MG63 (cell line): Measurements from ENCODE around the gene ZHX3. TPM values are rescaled to one million over a fixed set of nuclear protein-coding genes. Genes with fewer than 3 reads are reported as not detected.

Experiments used
- DNase-seq: peaks from one replicate; pipeline ENCODE4 v3.0.0-alpha.2; 2020
- H3K27me3 ChIP-seq: fragments of 250-450 bp; sonication (Bioruptor Pico); 2 replicates; pipeline ENCODE4 v1.5.1; 2020; ENCODE audit warnings: mild to moderate bottlenecking, moderate library complexity
- H3K36me3 ChIP-seq: fragments of 250-450 bp; sonication (Bioruptor Pico); 2 replicates; pipeline ENCODE4 v1.5.1; 2020; ENCODE audit warnings: mild to moderate bottlenecking, moderate library complexity
- H3K4me3 ChIP-seq: fragments of 250-450 bp; sonication (Bioruptor Pico); 2 replicates; pipeline ENCODE4 v1.5.1; 2020; ENCODE audit warnings: mild to moderate bottlenecking, moderate library complexity
- H3K9me3 ChIP-seq: fragments of 250-450 bp; sonication (Bioruptor Pico); 2 replicates; pipeline ENCODE4 v1.5.1; 2020; ENCODE audit warnings: mild to moderate bottlenecking, moderate library complexity
- total RNA-seq: library from RNA; depleted of rRNA; stranded (reverse); fragments of >200 nt; shearing (Covaris generic); gene quantifications from 2 replicates; pipeline ENCODE4 v1.2.3, GENCODE V29; 2014; ENCODE audit warnings: low replicate concordance

The ZHX3 gene
- total RNA-seq, 1 experiment from 2014 or later: 5.3 TPM

GRCh38 chr20:41171736-41172295 is 145.7 kb downstream of the ZHX3 start:
- Histone ChIP-seq H3K36me3 (peaks cover 88% of the 10 kb centered on the region), H3K4me3 (no peak overlapping the region), H3K27me3 (no peaks in the 10 kb centered on the region), H3K9me3 (no peaks in the 10 kb centered on the region)
- DNase-seq: no peak

DNA sequence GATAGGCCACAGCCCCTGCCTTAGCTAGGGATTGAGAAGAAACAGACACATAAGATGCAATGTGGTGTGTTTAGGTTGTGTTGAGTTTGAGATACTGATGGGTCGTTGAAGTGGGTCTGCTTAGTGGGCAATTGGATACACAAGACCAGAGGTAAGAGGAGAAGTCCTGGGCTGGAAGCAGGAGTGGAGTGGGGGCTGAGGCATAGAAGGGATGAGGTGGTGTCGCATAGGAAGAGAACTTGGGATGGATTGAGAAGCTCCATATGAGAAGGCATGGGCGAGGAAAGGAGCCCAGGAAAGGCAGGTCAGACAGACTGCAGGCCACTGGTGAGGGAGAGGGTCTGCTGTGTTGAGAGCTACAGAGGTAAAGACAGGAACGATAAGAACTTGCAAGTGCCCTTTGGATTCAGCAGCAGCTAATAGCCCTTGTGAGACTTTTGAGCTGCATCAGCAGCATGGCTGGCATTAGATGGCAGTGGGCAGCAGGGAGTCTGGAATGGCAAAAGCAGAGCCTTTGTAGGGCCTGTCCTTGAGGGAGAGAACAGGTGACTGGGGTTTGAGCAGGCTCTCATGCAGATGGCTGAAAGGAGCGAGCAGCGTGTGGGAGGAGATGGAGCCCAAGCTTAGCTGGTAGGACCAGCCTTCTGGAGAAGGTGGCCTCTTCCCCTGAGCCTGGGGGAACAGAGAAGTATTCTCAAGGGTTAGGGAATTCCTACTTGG is 147.0 kb downstream of the ZHX3 start:
- Histone ChIP-seq H3K36me3 (peaks cover 88% of the 10 kb centered on the region), H3K9me3 (no peaks in the 10 kb centered on the region), H3K27me3 (no peaks in the 10 kb centered on the region), H3K4me3 (no peak overlapping the region)
- DNase-seq: no peak

DNA sequence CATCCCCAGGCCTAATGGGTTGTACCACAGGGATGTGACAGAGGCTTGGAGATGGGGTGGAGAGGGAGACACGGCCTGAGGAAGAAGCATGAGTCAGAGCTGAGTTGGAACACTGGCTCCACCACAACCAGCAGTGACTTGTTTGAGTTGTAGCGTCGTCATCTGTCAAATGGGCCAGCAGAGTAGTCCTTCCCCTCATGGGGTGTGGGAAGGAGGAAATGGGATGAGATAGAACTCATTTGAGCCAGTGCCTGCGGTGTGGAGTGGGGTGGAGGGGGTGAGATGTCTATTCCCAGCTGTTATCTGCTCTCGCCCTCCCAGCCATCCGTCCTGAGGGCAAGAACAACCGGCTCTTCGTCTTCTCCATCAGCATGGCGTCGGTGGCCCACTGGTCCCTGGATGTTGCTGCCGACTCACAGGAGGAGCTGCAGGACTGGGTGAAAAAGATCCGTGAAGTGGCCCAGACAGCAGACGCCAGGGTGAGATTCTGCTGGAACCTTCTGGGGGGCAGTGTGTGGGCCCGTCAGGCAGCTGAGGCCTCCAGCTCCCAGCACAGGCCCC is 147.7 kb downstream of the ZHX3 start:
- H3K27me3 ChIP-seq: no peaks in the 10 kb centered on the region
- peak; percentile 40 for DNase-seq
- H3K9me3 ChIP-seq: no peaks in the 10 kb centered on the region
- peaks cover 88% of the 10 kb centered on the region for H3K36me3 ChIP-seq
- H3K4me3 ChIP-seq: no peak overlapping the region

DNA sequence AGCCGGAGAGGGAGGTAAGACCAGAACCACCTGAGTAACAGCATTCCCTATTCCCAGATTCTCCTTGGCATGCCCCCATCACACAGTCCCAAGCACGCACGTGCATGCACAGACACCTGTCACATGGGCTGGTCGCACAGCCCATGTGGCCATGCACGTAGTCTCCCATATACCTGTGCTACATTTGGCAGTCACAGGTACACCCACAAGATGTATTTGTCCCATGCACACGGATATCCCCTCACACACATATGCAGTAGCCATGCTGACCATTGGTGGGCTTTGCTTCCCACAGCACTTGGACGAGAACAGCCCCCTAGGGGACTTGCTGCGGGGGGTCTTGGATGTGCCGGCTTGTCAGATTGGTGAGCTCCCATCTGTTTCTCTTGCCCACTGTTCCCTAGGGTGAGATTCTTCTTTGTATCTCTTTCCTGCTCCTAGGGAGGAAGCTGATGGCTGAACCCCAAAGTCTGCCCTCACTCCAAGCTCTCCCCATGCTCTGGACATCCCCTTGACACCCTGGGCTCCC is 148.3 kb downstream of the ZHX3 start:
- DNase-seq: no peak
- no peaks in the 10 kb centered on the region for H3K9me3 ChIP-seq
- H3K4me3 ChIP-seq: no peak overlapping the region
- H3K27me3 ChIP-seq: no peaks in the 10 kb centered on the region
- peaks cover 88% of the 10 kb centered on the region for H3K36me3 ChIP-seq

GRCh38 chr20:41168281-41169161 is 149.0 kb downstream of the ZHX3 start:
- no peaks in the 10 kb centered on the region for H3K9me3 ChIP-seq
- H3K36me3 ChIP-seq: peaks cover 88% of the 10 kb centered on the region
- no peak for DNase-seq
- no peaks in the 10 kb centered on the region for H3K27me3 ChIP-seq
- no peak overlapping the region for H3K4me3 ChIP-seq

DNA sequence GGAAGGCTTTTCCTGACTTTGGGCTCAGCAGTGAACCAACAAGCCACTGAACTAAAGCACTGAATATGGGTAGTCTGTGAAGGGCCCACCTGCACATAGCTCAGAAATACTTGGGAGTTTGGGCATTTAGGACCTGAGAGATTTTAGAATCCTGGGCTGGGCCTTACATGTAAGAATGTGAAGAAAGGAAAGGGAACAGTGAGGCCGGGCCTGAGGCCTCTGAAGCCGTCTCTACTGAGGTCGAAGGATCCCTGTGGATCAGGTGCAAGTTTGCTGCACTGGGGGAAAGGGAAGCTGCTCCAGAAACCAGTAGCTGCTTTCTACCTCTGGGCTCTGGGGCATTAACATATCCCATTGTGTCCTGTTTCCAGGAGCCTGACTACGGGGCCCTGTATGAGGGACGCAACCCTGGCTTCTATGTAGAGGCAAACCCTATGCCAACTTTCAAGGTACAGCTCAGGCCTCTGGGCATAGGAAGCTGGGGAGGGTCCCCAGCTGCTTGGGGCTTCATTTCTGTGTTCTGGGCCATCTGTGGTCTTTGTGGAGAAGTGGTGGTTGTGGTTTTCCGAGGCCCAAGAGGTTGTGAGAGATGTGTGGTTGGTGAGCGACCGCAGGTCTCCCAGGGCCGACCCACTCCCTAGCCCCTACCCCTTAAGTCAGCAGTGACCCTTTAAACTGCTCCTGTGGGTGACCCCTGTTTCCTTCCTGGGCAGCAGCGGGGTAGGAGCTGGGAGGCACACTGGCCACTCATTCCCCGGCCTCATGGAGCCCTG is 149.9 kb downstream of the ZHX3 start:
- DNase-seq: no peak
- H3K36me3 ChIP-seq: peaks cover 88% of the 10 kb centered on the region
- H3K9me3 ChIP-seq: no peaks in the 10 kb centered on the region
- no peaks in the 10 kb centered on the region for H3K27me3 ChIP-seq
- H3K4me3 ChIP-seq: no peak overlapping the region

- Histone ChIP-seq H3K36me3 (peaks cover 83% of the 10 kb centered on the region), H3K9me3 (no peaks in the 10 kb centered on the region), H3K4me3 (no peak overlapping the region), H3K27me3 (no peaks in the 10 kb centered on the region)
- no peak for DNase-seq
Measured at GRCh38 chr20:41167118-41167470, 150.4 kb downstream of the ZHX3 start.

DNA sequence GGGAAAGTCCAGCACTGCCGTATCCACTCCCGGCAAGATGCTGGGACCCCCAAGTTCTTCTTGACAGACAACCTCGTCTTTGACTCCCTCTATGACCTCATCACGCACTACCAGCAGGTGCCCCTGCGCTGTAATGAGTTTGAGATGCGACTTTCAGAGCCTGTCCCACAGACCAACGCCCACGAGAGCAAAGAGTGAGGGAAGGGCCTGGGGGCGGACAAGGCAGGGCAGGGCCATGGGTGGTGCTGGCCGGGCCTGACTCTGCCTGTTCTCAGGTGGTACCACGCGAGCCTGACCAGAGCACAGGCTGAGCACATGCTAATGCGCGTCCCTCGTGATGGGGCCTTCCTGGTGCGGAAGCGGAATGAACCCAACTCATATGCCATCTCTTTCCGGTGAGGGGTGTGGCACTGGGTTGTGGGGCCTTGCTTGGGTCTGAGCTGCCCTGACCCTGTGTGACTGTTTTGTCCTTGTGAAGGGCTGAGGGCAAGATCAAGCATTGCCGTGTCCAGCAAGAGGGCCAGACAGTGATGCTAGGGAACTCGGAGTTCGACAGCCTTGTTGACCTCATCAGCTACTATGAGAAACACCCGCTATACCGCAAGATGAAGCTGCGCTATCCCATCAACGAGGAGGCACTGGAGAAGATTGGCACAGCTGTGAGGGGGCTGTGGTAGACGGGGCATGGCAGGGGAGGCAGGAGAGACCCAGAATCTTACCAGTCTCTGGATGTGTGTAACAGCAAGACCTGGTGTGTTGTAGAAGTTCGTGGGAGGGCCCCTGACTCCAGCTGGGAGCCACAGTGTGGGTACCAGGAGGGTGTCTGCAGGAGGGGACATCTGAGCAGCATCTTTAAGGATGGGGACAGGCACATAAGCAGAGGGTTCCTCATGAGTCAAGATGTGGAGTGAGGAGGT is 151.1 kb downstream of the ZHX3 start:
- H3K4me3 ChIP-seq: no peak overlapping the region
- no peak for DNase-seq
- H3K27me3 ChIP-seq: no peaks in the 10 kb centered on the region
- H3K9me3 ChIP-seq: no peaks in the 10 kb centered on the region
- H3K36me3 ChIP-seq: peaks cover 79% of the 10 kb centered on the region

- H3K27me3 ChIP-seq: no peaks in the 10 kb centered on the region
- no peak overlapping the region for H3K4me3 ChIP-seq
- H3K9me3 ChIP-seq: no peaks in the 10 kb centered on the region
- peaks cover 74% of the 10 kb centered on the region for H3K36me3 ChIP-seq
- DNase-seq: no peak
Measured at GRCh38 chr20:41165001-41165882, 152.3 kb downstream of the ZHX3 start.

GRCh38 chr20:41163821-41164220 is 153.7 kb downstream of the ZHX3 start:
- peaks cover 69% of the 10 kb centered on the region for H3K36me3 ChIP-seq
- H3K4me3 ChIP-seq: no peak overlapping the region
- no peak for DNase-seq

GRCh38 chr20:41162396-41162795 is 155.1 kb downstream of the ZHX3 start:
- Histone ChIP-seq H3K9me3 (no peaks in the 10 kb centered on the region), H3K36me3 (peaks cover 57% of the 10 kb centered on the region), H3K27me3 (no peaks in the 10 kb centered on the region), H3K4me3 (no peak overlapping the region)
- DNase-seq: no peak

More at GRCh38 chr20:41163821-41164220, 153.7 kb downstream of the ZHX3 start:
- H3K9me3 ChIP-seq: no peaks in the 10 kb centered on the region
- no peaks in the 10 kb centered on the region for H3K27me3 ChIP-seq

DNA sequence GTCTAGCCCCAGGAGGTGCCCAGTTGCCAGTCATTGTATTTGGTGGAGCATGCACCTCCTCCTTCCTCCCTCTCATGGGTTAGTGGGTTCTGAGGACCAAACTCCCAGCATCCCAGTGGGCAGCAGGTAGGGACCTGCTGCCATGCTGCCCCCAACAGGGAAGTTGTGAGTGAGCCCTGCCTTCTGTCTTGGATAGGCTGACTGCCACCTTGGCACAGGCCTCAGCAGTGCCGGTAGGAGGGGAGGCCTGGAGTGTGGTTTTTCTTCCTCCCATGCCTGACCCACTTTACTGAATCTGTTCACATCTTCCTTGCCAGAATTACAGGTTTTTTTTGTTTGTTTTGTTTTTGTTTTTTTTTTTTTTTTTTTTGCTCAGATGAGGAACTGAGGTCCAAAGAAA is 155.6 kb downstream of the ZHX3 start:
- no peak for DNase-seq
- H3K4me3 ChIP-seq: no peak overlapping the region
- H3K27me3 ChIP-seq: no peaks in the 10 kb centered on the region
- H3K36me3 ChIP-seq: peaks cover 54% of the 10 kb centered on the region
- H3K9me3 ChIP-seq: no peaks in the 10 kb centered on the region

- no peaks in the 10 kb centered on the region for H3K9me3 ChIP-seq
- no peaks in the 10 kb centered on the region for H3K27me3 ChIP-seq
- H3K4me3 ChIP-seq: no peak overlapping the region
- peaks cover 45% of the 10 kb centered on the region for H3K36me3 ChIP-seq
- DNase-seq: no peak
Measured at GRCh38 chr20:41160686-41161085, 156.8 kb downstream of the ZHX3 start.

GRCh38 chr20:41159547-41159946 is 158.0 kb downstream of the ZHX3 start:
- Histone ChIP-seq H3K9me3 (no peaks in the 10 kb centered on the region), H3K36me3 (peaks cover 35% of the 10 kb centered on the region), H3K27me3 (no peaks in the 10 kb centered on the region), H3K4me3 (no peak overlapping the region)
- DNase-seq: no peak
